ENCODE data around the gene CD209.
"Not testable (repeated sequence)": the region's sequence is repeated elsewhere in the genome, so short reads cannot be mapped to it uniquely, and the experiment has no call there.

Gene CD209

GRCh38 chr19:7771072-7771471 is 23.7 kb upstream of the CD209 start:
- no peak for DNase-seq

- no peak for DNase-seq
Measured at GRCh38 chr19:7769171-7769570, 21.8 kb upstream of the CD209 start.

GRCh38 chr19:7767487-7767886 is 20.2 kb upstream of the CD209 start:
- no peak for DNase-seq

- DNase-seq, result no peak
Measured at GRCh38 chr19:7766535-7766934, 19.2 kb upstream of the CD209 start.

GRCh38 chr19:7765043-7765442 is 17.7 kb upstream of the CD209 start:
- not testable (repeated sequence) for DNase-seq

- not testable (repeated sequence) for DNase-seq
Measured at GRCh38 chr19:7764157-7764556, 16.8 kb upstream of the CD209 start.

GRCh38 chr19:7763696-7764095 is 16.4 kb upstream of the CD209 start:
- no peak for DNase-seq

- DNase-seq, result no peak
Measured at GRCh38 chr19:7762719-7763293, 15.5 kb upstream of the CD209 start, which contains the start of gene CLEC4M. TSS of gene CLEC4M (plus strand) at chr19:7763243. CDS start at chr19:7763267, 24 bp downstream.

GRCh38 chr19:7759156-7759555 is 11.8 kb upstream of the CD209 start:
- DNase-seq, result no peak

- DNase-seq, result no peak
Measured at GRCh38 chr19:7757358-7757757, 10.0 kb upstream of the CD209 start.

GRCh38 chr19:7756258-7756657 is 8.9 kb upstream of the CD209 start:
- DNase-seq, result no peak

GRCh38 chr19:7751157-7751783 is 3.9 kb upstream of the CD209 start:
- DNase-seq, result no peak

- DNase-seq, result no peak
Measured at GRCh38 chr19:7748756-7749155, 1.4 kb upstream of the CD209 start.

GRCh38 chr19:7748171-7748570 is 837 bp upstream of the CD209 start:
- DNase-seq, result no peak

GRCh38 chr19:7746306-7746705 is 1.0 kb downstream of the CD209 start:
- DNase-seq, result not testable (repeated sequence)

- DNase-seq, result no peak
Measured at GRCh38 chr19:7744871-7745650, 2.3 kb downstream of the CD209 start.

GRCh38 chr19:7744199-7744786 is 3.0 kb downstream of the CD209 start:
- no peak for DNase-seq

GRCh38 chr19:7743425-7743841 is 3.9 kb downstream of the CD209 start:
- DNase-seq, result no peak

GRCh38 chr19:7742991-7743390 is 4.3 kb downstream of the CD209 start:
- DNase-seq, result no peak

GRCh38 chr19:7742575-7742974 is 4.8 kb downstream of the CD209 start:
- DNase-seq, result no peak

- DNase-seq, result no peak
Measured at GRCh38 chr19:7740682-7741054, 6.7 kb downstream of the CD209 start.
